HepG2 (cell line): ENCODE data around the gene SPRYD3. TPM values are rescaled to one million over a fixed set of nuclear protein-coding genes. Genes with fewer than 3 reads are reported as not detected.

Experiments
- ATAC-seq: fragments of 200-7000 bp; cut with Tn5 transposase; 3 replicates; pipeline ENCODE4 v1.9.1; 2020; ENCODE audit warnings: mild to moderate bottlenecking, moderate library complexity
- BruUV-seq: library from RNA; stranded (reverse); fragments of 400-500 nt; replicated peaks from 2 replicates; lab custom pipeline; 2021; lab: Mats Ljungman, UMichigan
- CTCF ChIA-PET: fragments of 300-600 bp; formaldehyde crosslinking; extraction: SDS; loops from one replicate; lab custom pipeline; 2021; ENCODE audit warnings: low total read pairs, inconsistent platforms, low intra/inter-chr PET ratio; lab: Yijun Ruan, JAX
- POLR2A ChIA-PET: fragments of 350-600 bp; sonication (Branson Sonifier 250); formaldehyde crosslinking; loops from one replicate; lab custom pipeline; 2020; ENCODE audit warnings: antibody characterized with exemption, inconsistent platforms; lab: Yijun Ruan, JAX
- DNase-seq: peaks from one replicate; pipeline ENCODE4 v3.0.0-alpha.2; 2015; ENCODE audit warnings: low spot score
- FAIRE-seq: peaks from 3 replicates; lab custom pipeline; 2011; peaks lifted over from hg19 to GRCh38; lab: Jason Lieb, UNC
- H2AFZ ChIP-seq: one replicate; pipeline ENCODE4 v1.6.1; 2011; ENCODE audit warnings: low read length, inconsistent platforms
- H3K27ac ChIP-seq: fragments of 300-600 bp; 3 replicates; pipeline ENCODE4 v1.8.0; 2011; ENCODE audit warnings: mixed run types, mild to moderate bottlenecking, mixed read lengths, low read length, inconsistent platforms; ENCODE audit not compliant: insufficient read depth; ENCODE audit errors: extremely low read length
- H3K27me3 ChIP-seq, 2 experiments: fragments of 200-600 bp in 1 of 2; 2 replicates in 1 of 2; 3 replicates in 1 of 2; pipeline versions ENCODE4 v1.6.0 to v1.8.0; 2011; ENCODE audit warnings: low read length in 2 of 2, mild to moderate bottlenecking in 2 of 2, moderate library complexity in 2 of 2, inconsistent platforms in 1 of 2; ENCODE audit not compliant: insufficient read depth in 2 of 2, control insufficient read depth in 1 of 2
- H3K36me3 ChIP-seq, 2 experiments: fragments of 200-600 bp in 1 of 2; replicated peaks in 1 of 2; 2 replicates in 1 of 2; 3 replicates in 1 of 2; pipeline versions ENCODE4 v1.5.1 to v1.8.0; 2011; ENCODE audit warnings: low read length in 2 of 2, inconsistent platforms in 1 of 2; ENCODE audit not compliant: insufficient read depth in 2 of 2, control insufficient read depth in 1 of 2
- H3K4me1 ChIP-seq: 2 replicates; pipeline ENCODE4 v1.5.1; 2012; ENCODE audit warnings: low read length, inconsistent platforms; ENCODE audit not compliant: insufficient read depth
- H3K4me2 ChIP-seq: 2 replicates; pipeline ENCODE4 v1.6.0; 2011; ENCODE audit warnings: low read depth, low read length, inconsistent platforms
- H3K4me3 ChIP-seq, 3 experiments: fragments of 200-600 bp in 1 of 3; sonication (generic), shearing (Covaris generic) in 1 of 3; replicated peaks in 1 of 3; 2 replicates each; pipeline ENCODE4 v1.5.1; 2011 to 2016; ENCODE audit warnings: low read length in 3 of 3, inconsistent platforms in 2 of 3, low read depth in 2 of 3, mild to moderate bottlenecking in 2 of 3, control low read depth in 1 of 3, mixed read lengths in 1 of 3; ENCODE audit not compliant: insufficient read depth in 1 of 3
- H3K79me2 ChIP-seq: one replicate; pipeline ENCODE4 v1.6.1; 2011; ENCODE audit warnings: low read length, inconsistent platforms; ENCODE audit not compliant: insufficient read depth
- H3K9ac ChIP-seq: 2 replicates; pipeline ENCODE4 v1.6.0; 2011; ENCODE audit warnings: mild to moderate bottlenecking, low read depth, low read length, inconsistent platforms; ENCODE audit not compliant: insufficient read depth
- H3K9me3 ChIP-seq: 2 replicates; pipeline ENCODE4 v1.5.1; 2012; ENCODE audit warnings: mild to moderate bottlenecking, low read length
- H4K20me1 ChIP-seq: 2 replicates; pipeline ENCODE4 v1.6.0; 2011; ENCODE audit warnings: inconsistent platforms, mild to moderate bottlenecking, low read length, moderate library complexity; ENCODE audit not compliant: insufficient read depth
- POLR2AphosphoS5 ChIP-seq: IDR thresholded peaks from 2 replicates; pipeline ENCODE4 v1.6.1; 2012; ENCODE audit warnings: low read depth, low read length
- PRDM4 ChIP-seq: sonication (generic); formaldehyde crosslinking; IDR thresholded peaks from 2 replicates; pipeline ENCODE4 v1.9.0; 2021; ENCODE audit warnings: missing genetic modification reagents, borderline replicate concordance
- ZNF567 ChIP-seq: sonication (generic); formaldehyde crosslinking; IDR thresholded peaks from 2 replicates; pipeline ENCODE4 v1.8.1; 2023; ENCODE audit warnings: mild to moderate bottlenecking, missing genetic modification reagents, borderline replicate concordance
- WGBS: methylation state at CpG from one replicate; pipeline ENCODE4 v1.1.6; 2017; ENCODE audit warnings: low lambda C conversion rate; 5-methylcytosine and 5-hydroxymethylcytosine counted together
- in situ Hi-C: cut with HindIII; loops from 2 replicates; pipeline ENCODE4 v1.10.0; 2017; ENCODE audit warnings: low pct_unique_long_range_greater_than_20kb; ENCODE audit not compliant: extremely low pct_ligation_motif_present
- intact Hi-C: fragments of 100-400 bp; cut with micrococcal nuclease; formaldehyde crosslinking; loops from one replicate; pipeline ENCODE4 v1.10.0; 2022; ENCODE audit not compliant: unreplicated experiment
- polyA plus RNA-seq, 8 experiments: library from polyadenylated mRNA; depleted of rRNA in 3 of 8; stranded (reverse) in 7 of 8; unstranded in 1 of 8; fragments of >200 nt; fragmentation: Illumina TruSeq in 4 of 8; extraction: Trizol in 4 of 8; gene quantifications; 2 replicates each; pipeline versions ENCODE4 v1.2.1 to v1.2.3, GENCODE V29; 2011 to 2016; ENCODE audit warnings: low read depth in 4 of 8, missing spikeins in 1 of 8, mixed read lengths in 1 of 8; ENCODE audit not compliant: insufficient read depth in 1 of 8
- total RNA-seq, 5 experiments: library from RNA; depleted of rRNA; stranded (reverse); fragments of >200 nt; fragmentation: Illumina TruSeq; extraction: Trizol; gene quantifications; 2 replicates each; pipeline ENCODE4 v1.2.3, GENCODE V29; 2016; ENCODE audit warnings: low read depth in 1 of 5

SPRYD3 gene
- total and polyA plus RNA-seq, 2 of the 13 experiments (the other 11 are each of a cell fraction or from before 2014, with no cell fraction given): 9.0 to 9.2 TPM

GRCh38 chr12:53063708-53064612, 15.2 kb downstream of the SPRYD3 start:
- H3K4me2 ChIP-seq: no peak overlapping the region
- FAIRE-seq (no peak), DNase-seq (no peak), ATAC-seq (no peak)
- no peak overlapping the region for H2AFZ ChIP-seq
- H3K27ac ChIP-seq: no peak overlapping the region
- intact Hi-C loops (no loop called here), in situ Hi-C loops (loop anchor here (5.0 kb wide), 2 partner anchors 38 to 128 kb away; partner anchors contain the start of gene SOAT2)
- peaks cover 0 to 18% of the 10 kb centered on the region in 2 experiments; a peak in 2 of 5 replicates for H3K36me3 ChIP-seq
- no peaks in the 10 kb centered on the region for H4K20me1 ChIP-seq
- H3K79me2 ChIP-seq: no peaks in the 10 kb centered on the region
- TF ChIP-seq ZNF567 (CRISPR knock-in tag) (no peak), PRDM4 (CRISPR knock-in tag) (no peak), POLR2AphosphoS5 (peak; percentile 2; the same call in 1 of the 2 replicates)
- TF ChIP-seq, all 625 proteins: peak for 1
- no peaks in the 10 kb centered on the region for H3K9me3 ChIP-seq
- POLR2A ChIA-PET: interaction anchor here (1.0 to 3.2 kb wide), 3 partner anchors 11 to 15 kb away, joined by 3 to 43 read pairs (median 5); partner anchors contain the start of gene SPRYD3
- WGBS: 92% methylated on average over 11 of the region's 13 CpGs
- CTCF ChIA-PET: no interaction called here
- H3K27me3 ChIP-seq: no peaks in the 10 kb centered on the region
- no peak overlapping the region for H3K9ac ChIP-seq
- BruUV-seq: no TSS peak
- peaks cover 35% of the 10 kb centered on the region for H3K4me1 ChIP-seq
- no peak overlapping the region for H3K4me3 ChIP-seq
